Endothelial cell of umbilical vein (primary cell): Measurements from ENCODE around the gene CTH. TPM values are rescaled to one million over a fixed set of nuclear protein-coding genes. Genes with fewer than 3 reads are reported as not detected.

Source experiments
- Bru-seq: library from RNA; stranded (reverse); fragments of 400-500 nt; gene quantifications from one replicate; lab custom pipeline; 2021; lab: Mats Ljungman, UMichigan
- BruChase-seq, 2 experiments: library from RNA; stranded (reverse); fragments of 400-500 nt; gene quantifications; one replicate each; lab custom pipeline; 2021; lab: Mats Ljungman, UMichigan
- BruUV-seq: library from RNA; stranded (reverse); fragments of 400-500 nt; replicated peaks from 2 replicates; lab custom pipeline; 2021; lab: Mats Ljungman, UMichigan
- CTCF ChIA-PET: fragments of 300-600, 350-600 bp; sonication (Branson Sonifier 250); formaldehyde crosslinking; loops from one replicate; lab custom pipeline; 2021; ENCODE audit warnings: antibody characterized with exemption, inconsistent platforms; lab: Charles Lee
- POLR2A ChIA-PET: fragments of 300-600, 350-600 bp; sonication (Branson Sonifier 250); formaldehyde crosslinking; loops from one replicate; lab custom pipeline; 2021; ENCODE audit warnings: antibody characterized with exemption, inconsistent platforms; lab: Charles Lee
- DNase-seq: peaks from one replicate; pipeline ENCODE4 v3.0.0-alpha.2; 2011; ENCODE audit warnings: low read depth, low spot score
- FAIRE-seq: peaks from 2 replicates; lab custom pipeline; 2011; peaks lifted over from hg19 to GRCh38; lab: Jason Lieb, UNC
- H2AFZ ChIP-seq: 2 replicates; pipeline ENCODE4 v1.6.0; 2012; ENCODE audit warnings: low read depth, low read length, control low read depth, inconsistent platforms
- H3K27ac ChIP-seq: 2 replicates; pipeline ENCODE4 v1.5.1; 2011; ENCODE audit warnings: low read depth, mild to moderate bottlenecking, control low read depth, low read length, moderate library complexity; ENCODE audit not compliant: insufficient read depth
- H3K27me3 ChIP-seq, 2 experiments: 2 replicates each; pipeline versions ENCODE4 v1.6.0 to v1.6.1; 2011; ENCODE audit warnings: low read length in 2 of 2, mixed read lengths in 1 of 2; ENCODE audit not compliant: control insufficient read depth in 2 of 2, insufficient read depth in 2 of 2
- H3K36me3 ChIP-seq, 2 experiments: 2 replicates in 1 of 2; 3 replicates in 1 of 2; pipeline ENCODE4 v1.5.1; 2011; ENCODE audit warnings: low read length in 2 of 2, mild to moderate bottlenecking in 1 of 2, moderate library complexity in 1 of 2; ENCODE audit not compliant: control insufficient read depth in 2 of 2, insufficient read depth in 2 of 2; ENCODE audit errors: extremely low read depth in 1 of 2
- H3K4me1 ChIP-seq: 3 replicates; pipeline ENCODE4 v1.5.1; 2011; ENCODE audit warnings: mild to moderate bottlenecking, low read length; ENCODE audit not compliant: control insufficient read depth, insufficient read depth; ENCODE audit errors: extremely low read depth
- H3K4me2 ChIP-seq: 2 replicates; pipeline ENCODE4 v1.6.1; 2011; ENCODE audit warnings: low read length, control low read depth, mixed read lengths; ENCODE audit not compliant: insufficient read depth
- H3K4me3 ChIP-seq, 3 experiments: fragments of 200-600 bp in 1 of 3; sonication (generic), shearing (Covaris generic) in 1 of 3; replicated peaks in 1 of 3; 2 replicates each; pipeline ENCODE4 v1.5.1; 2011 to 2016; ENCODE audit warnings: control low read depth in 3 of 3, low read length in 3 of 3, mild to moderate bottlenecking in 2 of 3, inconsistent platforms in 1 of 3, low read depth in 1 of 3, moderate library complexity in 1 of 3; ENCODE audit not compliant: insufficient read depth in 1 of 3
- H3K79me2 ChIP-seq: 2 replicates; pipeline ENCODE4 v1.6.0; 2012; ENCODE audit warnings: low read length, inconsistent platforms; ENCODE audit not compliant: control insufficient read depth, insufficient read depth
- H3K9ac ChIP-seq: replicated peaks from 2 replicates; pipeline ENCODE3; 2011; ENCODE audit warnings: low read length, control low read depth; ENCODE audit not compliant: insufficient read depth; ENCODE audit errors: extremely low read depth
- H3K9me1 ChIP-seq: replicated peaks from 3 replicates; pipeline ENCODE4 v1.6.0; 2011; ENCODE audit warnings: mild to moderate bottlenecking, low read length; ENCODE audit not compliant: control insufficient read depth, insufficient read depth; ENCODE audit errors: extremely low read depth
- H3K9me3 ChIP-seq: replicated peaks from 2 replicates; pipeline ENCODE4 v1.5.1; 2012; ENCODE audit warnings: low read length, inconsistent platforms; ENCODE audit not compliant: control insufficient read depth, insufficient read depth
- H4K20me1 ChIP-seq: replicated peaks from 2 replicates; pipeline ENCODE3; 2011; ENCODE audit warnings: mild to moderate bottlenecking, low read length; ENCODE audit not compliant: control insufficient read depth, insufficient read depth; ENCODE audit errors: extremely low read depth
- CTCF ChIP-seq, 2 donors: IDR thresholded peaks; 1 replicate in 1 of 2; 2 replicates in 1 of 2; pipeline ENCODE4 v1.5.1; 2011; ENCODE audit warnings: low read length in 2 of 2, mild to moderate bottlenecking in 2 of 2, moderate library complexity in 2 of 2, control low read depth in 1 of 2, inconsistent platforms in 1 of 2, low read depth in 1 of 2; ENCODE audit not compliant: insufficient read depth in 1 of 2; ENCODE audit errors: extremely low read depth in 1 of 2
- EZH2 ChIP-seq: IDR thresholded peaks from 2 replicates; pipeline ENCODE4 v1.6.1; 2012; ENCODE audit warnings: borderline replicate concordance, low read depth, mild to moderate bottlenecking, moderate library complexity, low read length, inconsistent platforms; ENCODE audit not compliant: severe bottlenecking
- FOS ChIP-seq: IDR thresholded peaks from 2 replicates; pipeline ENCODE4 v1.6.1; 2011; ENCODE audit warnings: mild to moderate bottlenecking, low read length, moderate library complexity, borderline replicate concordance; ENCODE audit not compliant: insufficient read depth
- GATA2 ChIP-seq: IDR thresholded peaks from 2 replicates; pipeline ENCODE4 v1.7.0; 2011; ENCODE audit warnings: low read depth, mild to moderate bottlenecking, moderate library complexity, mixed read lengths, low read length; ENCODE audit not compliant: insufficient read length, insufficient read depth
- JUN ChIP-seq: IDR thresholded peaks from 2 replicates; pipeline ENCODE4 v1.6.1; 2011; ENCODE audit warnings: borderline replicate concordance, low read depth; ENCODE audit not compliant: insufficient read length, insufficient read depth
- MAX ChIP-seq: IDR thresholded peaks from 2 replicates; pipeline ENCODE4 v1.6.1; 2011; ENCODE audit not compliant: insufficient read depth, insufficient read length
- MYC ChIP-seq: IDR thresholded peaks from one replicate; pipeline ENCODE4 v1.6.1; 2011; ENCODE audit warnings: mild to moderate bottlenecking, low read depth, low read length
- POLR2A ChIP-seq: IDR thresholded peaks from 2 replicates; pipeline ENCODE4 v1.6.1; 2012; ENCODE audit warnings: low read depth, mild to moderate bottlenecking, control low read depth, low read length
- POLR2AphosphoS5 ChIP-seq: IDR thresholded peaks from 2 replicates; pipeline ENCODE4 v1.6.1; 2012; ENCODE audit warnings: low read depth, mild to moderate bottlenecking, control low read depth, low read length, moderate library complexity; ENCODE audit not compliant: insufficient read depth
- dilution Hi-C: fragments of 300-500 bp; cut with MboI; formaldehyde crosslinking; loops from one replicate; pipeline ENCODE4 v1.15.0; 2019; ENCODE audit warnings: low sequenced_read_pairs; ENCODE audit not compliant: extremely low pct_ligation_motif_present
- intact Hi-C: fragments of 100-400 bp; cut with micrococcal nuclease; formaldehyde crosslinking; loops from one replicate; pipeline ENCODE4 v1.10.0; 2022
- long read RNA-seq: library from polyadenylated mRNA; stranded (forward); transcript quantifications from one replicate; pipeline ENCODE4 v2.0.0, GENCODE V29; 2021
- polyA minus RNA-seq, 3 experiments: library from RNA; depleted of rRNA, polyadenylated mRNA; stranded (reverse); fragments of >200 nt; gene quantifications; 1 replicate in 1 of 3; 2 replicates in 2 of 3; pipeline ENCODE4 v1.2.3, GENCODE V29; 2011
- polyA plus RNA-seq, 4 experiments: library from polyadenylated mRNA; depleted of rRNA in 3 of 4; stranded (reverse) in 3 of 4; unstranded in 1 of 4; fragments of >200 nt; gene quantifications; 2 replicates each; pipeline versions ENCODE4 v1.2.1 to v1.2.3, GENCODE V29; 2011 to 2012; ENCODE audit warnings: missing spikeins in 1 of 4
- total RNA-seq: library from RNA; stranded (reverse); gene quantifications from 2 replicates; pipeline ENCODE4 v1.2.3, GENCODE V29; 2021

Gene CTH
- 2.6 and 3.2 TPM in 2 replicates for total RNA-seq
- 1.7 and 2.0 TPM in 2 replicates for polyA plus RNA-seq
- polyA plus RNA-seq (2011; cell fraction: cytosol; rRNA removed): 1.4 and 1.6 TPM in 2 replicates
- 1.9 and 2.2 TPM in 2 replicates for polyA plus RNA-seq (2011; cell fraction: nucleus; rRNA removed)
- 1.2 and 1.3 TPM in 2 replicates for polyA plus RNA-seq (2012)
- polyA minus RNA-seq: 2.5 and 3.7 TPM in 2 replicates
- 23.0 TPM for polyA minus RNA-seq (2011; cell fraction: cytosol; rRNA and poly(A)+ RNA removed)
- 2.8 and 3.5 TPM in 2 replicates for polyA minus RNA-seq (2011; cell fraction: nucleus; rRNA and poly(A)+ RNA removed)
- Bru-seq, nascent RNA: percentile 46 among the genes with signal in this experiment
- percentile 29 among the genes with signal in this experiment for BruChase-seq, experiment 1, labeled RNA remaining after a 6-hour chase
- percentile 36 among the genes with signal in this experiment for BruChase-seq, experiment 2, labeled RNA remaining after a 2-hour chase
- long read RNA-seq, transcript CTH-202 (12 exons, 1,805 nt): major isoform, 7 of 8 reads
- long read RNA-seq, partial matches to known transcripts: 0 of 8 reads
- long read RNA-seq, other reads (novel, unspliced or antisense): 1 of 8 reads

- no peaks in the 10 kb centered on the region for H4K20me1 ChIP-seq
- H3K9me1 ChIP-seq: no peaks in the 10 kb centered on the region
- H3K4me1 ChIP-seq: peaks cover 4% of the 10 kb centered on the region
- TSS peak; percentile 93 for BruUV-seq
- DNase-seq: peak; percentile 98
- H3K4me2 ChIP-seq: peak within 1 kb of the TSS; percentile 94
- dilution Hi-C loops: no loop called here
- TF ChIP-seq MAX: no peak
- TF ChIP-seq EZH2: no peak
- peak; percentile 79 for TF ChIP-seq POLR2A
- no peak for TF ChIP-seq CTCF (IDR thresholded peaks at IDR 0.05; ENCODE audit: extremely low read depth in 1 of 2, insufficient read depth in 1 of 2, low read depth in 1 of 2, low read length in 2 of 2)
- TF ChIP-seq POLR2AphosphoS5: peak; percentile 79
- no peak for TF ChIP-seq GATA2
- TF ChIP-seq MYC: no peak
- TF ChIP-seq FOS: no peak
- no peak for TF ChIP-seq JUN
- ChIA-PET POLR2A (interaction anchor here (1.0 to 1.4 kb wide), 9 partner anchors 9 to 221 kb away, joined by 3 to 13 read pairs (median 3); partner anchors contain the start of genes ANKRD13C and LRRC40), CTCF (interaction anchor here (1.1 to 2.6 kb wide), 5 partner anchors 10 to 57 kb away, joined by 3 to 11 read pairs (median 4); partner anchors contain the start of gene ANKRD13C)
- peak within 1 kb of the TSS; percentile 96 for H2AFZ ChIP-seq
- H3K27ac ChIP-seq: peak within 1 kb of the TSS; percentile 91
- H3K9me3 ChIP-seq: no peaks in the 10 kb centered on the region
- FAIRE-seq: peak; percentile 99
- H3K27me3 ChIP-seq: no peaks in the 10 kb centered on the region
- intact Hi-C loops: loop anchor here (1.0 to 5.0 kb wide), 7 partner anchors 48 to 671 kb away; partner anchors contain the start of genes ANKRD13C, LRRC40, SRSF11 and ZRANB2
- no peaks in the 10 kb centered on the region for H3K79me2 ChIP-seq
- peak within 1 kb of the TSS; percentile 59 to 92 (median 70) for H3K4me3 ChIP-seq
- H3K9ac ChIP-seq: peak within 1 kb of the TSS; percentile 90
- no peaks in the 10 kb centered on the region for H3K36me3 ChIP-seq
Measured at GRCh38 chr1:70410604-70411359, at the start of gene CTH. Gene CTH, plus strand, starts transcription at chr1:70411268. Its CDS starts 148 bp downstream, at chr1:70411416.
